8988T (cell line): Measurements from ENCODE around the gene NAIP.
"Not testable (repeated sequence)": the region's sequence is repeated elsewhere in the genome, so short reads cannot be mapped to it uniquely, and the experiment has no call there.

ENCODE experiments used
- DNase-seq: peaks from one replicate; pipeline ENCODE4 v3.0.0; 2011

The NAIP gene, protein sequence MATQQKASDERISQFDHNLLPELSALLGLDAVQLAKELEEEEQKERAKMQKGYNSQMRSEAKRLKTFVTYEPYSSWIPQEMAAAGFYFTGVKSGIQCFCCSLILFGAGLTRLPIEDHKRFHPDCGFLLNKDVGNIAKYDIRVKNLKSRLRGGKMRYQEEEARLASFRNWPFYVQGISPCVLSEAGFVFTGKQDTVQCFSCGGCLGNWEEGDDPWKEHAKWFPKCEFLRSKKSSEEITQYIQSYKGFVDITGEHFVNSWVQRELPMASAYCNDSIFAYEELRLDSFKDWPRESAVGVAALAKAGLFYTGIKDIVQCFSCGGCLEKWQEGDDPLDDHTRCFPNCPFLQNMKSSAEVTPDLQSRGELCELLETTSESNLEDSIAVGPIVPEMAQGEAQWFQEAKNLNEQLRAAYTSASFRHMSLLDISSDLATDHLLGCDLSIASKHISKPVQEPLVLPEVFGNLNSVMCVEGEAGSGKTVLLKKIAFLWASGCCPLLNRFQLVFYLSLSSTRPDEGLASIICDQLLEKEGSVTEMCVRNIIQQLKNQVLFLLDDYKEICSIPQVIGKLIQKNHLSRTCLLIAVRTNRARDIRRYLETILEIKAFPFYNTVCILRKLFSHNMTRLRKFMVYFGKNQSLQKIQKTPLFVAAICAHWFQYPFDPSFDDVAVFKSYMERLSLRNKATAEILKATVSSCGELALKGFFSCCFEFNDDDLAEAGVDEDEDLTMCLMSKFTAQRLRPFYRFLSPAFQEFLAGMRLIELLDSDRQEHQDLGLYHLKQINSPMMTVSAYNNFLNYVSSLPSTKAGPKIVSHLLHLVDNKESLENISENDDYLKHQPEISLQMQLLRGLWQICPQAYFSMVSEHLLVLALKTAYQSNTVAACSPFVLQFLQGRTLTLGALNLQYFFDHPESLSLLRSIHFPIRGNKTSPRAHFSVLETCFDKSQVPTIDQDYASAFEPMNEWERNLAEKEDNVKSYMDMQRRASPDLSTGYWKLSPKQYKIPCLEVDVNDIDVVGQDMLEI (N-terminal part only)

DNA sequence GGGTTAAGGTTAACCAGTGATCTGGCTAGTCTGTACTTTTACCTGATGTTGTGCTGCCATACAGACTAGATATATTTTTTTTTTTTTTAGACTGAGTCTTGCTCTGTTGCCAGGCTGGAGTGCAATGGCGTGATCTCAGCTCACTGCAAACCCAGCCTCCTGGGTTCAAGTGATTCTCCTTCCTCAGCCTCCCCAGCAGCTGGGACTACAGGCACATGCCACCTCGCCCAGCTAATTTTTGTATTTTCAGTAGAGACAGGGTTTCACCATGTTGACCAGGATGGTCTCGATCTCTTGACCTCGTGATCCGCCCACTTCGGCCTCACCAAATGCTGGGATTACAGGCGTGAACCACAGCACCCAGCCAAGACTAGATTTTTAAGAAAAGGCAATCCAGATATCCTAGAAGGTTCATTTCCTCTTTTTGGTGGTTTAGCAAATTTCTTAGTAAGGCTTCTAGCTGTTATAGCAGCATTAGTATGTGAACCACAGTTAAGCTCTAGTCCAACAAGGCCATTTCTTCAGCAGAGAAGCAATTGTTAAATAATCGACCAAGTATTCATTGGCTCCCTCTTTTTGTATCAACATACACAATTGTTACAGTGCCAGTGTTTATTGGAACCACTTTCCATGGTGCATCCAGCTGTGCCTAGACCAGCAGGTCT lies at the start of gene NAIP:
NAIP (minus strand) TSS at position 51 of the 665 bp plus-strand sequence. CDS start 12,424 bp downstream, outside the sequence.
- DNase-seq = not testable (repeated sequence)

DNA sequence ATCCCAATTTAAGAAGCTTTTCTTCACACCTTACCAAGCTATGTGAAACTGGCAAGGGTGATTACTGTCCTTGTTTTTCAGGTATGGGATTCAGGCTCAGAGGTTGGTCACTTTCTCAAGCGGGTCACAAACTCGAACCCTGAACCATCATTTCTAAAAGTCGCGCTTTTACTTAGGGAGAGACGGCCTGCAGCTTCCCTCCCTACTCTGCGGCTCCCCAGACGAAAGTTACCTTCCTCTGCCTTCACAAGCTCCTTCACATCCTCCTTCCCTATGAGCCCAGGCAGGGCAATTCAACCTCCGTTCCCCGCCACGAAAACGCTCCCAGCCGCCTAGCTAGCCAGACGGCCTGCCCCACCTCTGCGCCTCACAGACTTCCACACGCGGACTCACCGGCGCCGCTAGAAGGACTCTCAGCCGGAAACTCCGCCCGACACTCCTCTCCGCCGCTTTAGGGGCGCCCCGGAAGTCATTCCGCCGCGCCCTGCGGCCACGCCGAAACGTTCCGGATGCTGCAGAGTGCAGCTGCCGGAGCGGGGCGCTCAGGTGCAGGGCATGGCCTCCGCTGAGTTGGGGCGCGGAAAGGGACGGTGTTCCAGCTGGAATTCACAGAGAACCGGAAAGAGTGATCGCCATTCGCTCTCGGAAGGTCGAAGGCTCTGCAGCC lies 42.3 kb upstream of the NAIP start, which contains the start of gene GTF2H2:
GTF2H2 (minus strand) TSS at position 415 of the 667 bp plus-strand sequence. CDS start 4,913 bp downstream, outside the sequence.
- DNase-seq = not testable (repeated sequence)

DNA sequence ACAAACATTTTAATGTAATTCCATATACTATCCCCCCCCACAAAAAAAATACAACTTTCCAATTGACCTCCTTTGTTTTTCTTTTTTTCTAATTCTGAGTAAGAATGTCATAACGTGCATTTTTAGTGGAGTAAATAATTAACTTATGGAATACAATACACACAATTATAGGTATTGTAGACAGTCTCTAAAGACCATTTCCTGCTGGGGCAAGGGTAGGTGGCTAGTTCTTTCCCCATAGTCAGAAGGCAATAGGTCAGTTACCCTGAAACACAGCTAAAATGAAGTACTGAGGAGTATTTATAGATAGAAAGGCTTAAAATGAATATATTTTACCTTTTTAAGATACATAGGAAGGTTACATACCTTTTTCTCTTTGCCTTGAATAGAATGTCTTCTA lies 36.2 kb upstream of the NAIP start:
- DNase-seq = not testable (repeated sequence)

DNA sequence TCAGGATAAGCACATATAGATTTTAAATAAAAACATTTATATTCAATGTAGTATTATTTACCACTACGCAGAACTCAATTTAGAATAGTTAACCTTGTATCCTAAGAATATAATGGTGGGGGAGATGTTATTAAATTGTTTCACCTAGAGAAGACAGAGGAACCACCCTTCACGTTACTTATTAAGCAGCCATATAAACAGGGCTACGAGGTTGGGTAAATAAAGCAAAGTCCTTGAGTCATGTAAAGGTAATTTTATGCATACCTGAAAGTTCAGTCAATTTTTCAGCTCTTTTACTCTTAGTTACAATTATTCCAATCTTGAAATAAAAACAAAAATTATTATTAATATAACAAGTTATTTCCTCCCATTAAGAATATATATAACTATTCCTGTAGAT lies 34.3 kb upstream of the NAIP start:
- not testable (repeated sequence) for DNase-seq

DNA sequence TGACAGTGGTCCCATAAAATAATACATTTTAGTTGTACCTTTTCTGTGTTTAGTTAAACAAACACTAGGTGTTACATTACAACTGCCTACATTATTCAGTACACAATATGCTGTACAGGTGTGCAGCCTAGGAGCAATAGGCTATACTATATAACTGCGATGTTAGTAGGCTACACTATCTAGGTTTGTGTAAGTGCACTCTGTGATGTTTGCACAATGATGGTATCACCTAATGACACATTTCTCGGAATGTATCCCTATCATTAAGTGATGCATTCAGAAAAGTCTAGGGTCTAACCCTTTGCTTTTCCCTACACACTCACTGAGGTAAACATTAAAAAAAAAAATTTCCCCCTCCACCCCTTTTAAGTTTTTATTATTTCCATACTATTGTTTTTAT lies 19.7 kb upstream of the NAIP start:
- not testable (repeated sequence) for DNase-seq

DNA sequence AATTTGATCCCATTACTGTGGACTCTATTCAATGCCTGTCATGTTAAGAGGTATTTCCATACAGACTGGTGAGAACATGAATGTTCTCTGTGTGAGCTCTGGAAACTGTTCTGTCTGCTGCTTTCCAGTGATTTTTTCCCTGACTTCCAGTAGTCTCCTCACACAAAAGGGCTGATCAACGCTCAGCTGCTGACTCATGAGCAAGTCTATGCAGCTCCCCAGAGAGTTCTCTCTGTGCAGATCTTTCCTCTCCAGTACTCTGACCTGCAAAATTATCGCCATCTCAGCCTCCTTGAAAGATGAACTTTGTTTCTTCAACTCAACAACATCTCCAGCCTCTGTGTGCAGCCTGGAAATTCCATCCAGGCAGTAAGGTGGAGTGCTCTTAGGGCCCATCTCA lies 19.0 kb upstream of the NAIP start:
- not testable (repeated sequence) for DNase-seq

DNA sequence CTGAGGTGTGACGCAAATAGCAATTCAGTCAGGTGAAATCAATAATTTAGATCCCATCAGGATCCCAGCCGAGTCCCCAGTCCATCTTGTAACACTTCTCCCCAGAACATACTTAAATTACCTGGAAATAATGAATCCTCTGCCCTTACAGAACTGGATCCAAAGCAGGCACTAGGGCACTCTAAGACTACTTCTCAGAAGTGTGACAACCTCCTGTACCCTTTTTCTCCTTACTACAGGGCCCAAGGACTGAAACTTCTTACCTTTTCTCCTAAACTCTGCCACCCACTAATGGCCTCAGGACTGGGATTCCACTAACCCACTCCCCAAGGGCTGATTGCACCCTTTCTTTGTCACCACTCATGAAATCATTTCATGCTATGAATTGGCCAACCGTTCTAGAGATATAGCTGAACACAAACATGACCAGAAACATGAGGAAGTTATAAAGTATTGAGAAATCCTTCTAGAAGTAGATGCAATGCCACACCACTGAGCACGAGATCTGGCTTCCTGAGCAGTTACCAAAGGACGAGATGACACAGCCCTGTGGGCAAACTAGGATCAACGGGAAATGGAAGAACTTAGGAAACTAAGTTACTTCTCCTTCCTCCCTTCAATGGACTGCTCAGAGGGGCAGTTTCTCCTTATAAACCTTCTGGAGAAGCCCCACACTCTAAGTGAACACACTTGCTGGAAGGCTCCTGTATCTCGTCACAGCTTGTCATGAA lies 6.1 kb upstream of the NAIP start:
- not testable (repeated sequence) for DNase-seq

DNA sequence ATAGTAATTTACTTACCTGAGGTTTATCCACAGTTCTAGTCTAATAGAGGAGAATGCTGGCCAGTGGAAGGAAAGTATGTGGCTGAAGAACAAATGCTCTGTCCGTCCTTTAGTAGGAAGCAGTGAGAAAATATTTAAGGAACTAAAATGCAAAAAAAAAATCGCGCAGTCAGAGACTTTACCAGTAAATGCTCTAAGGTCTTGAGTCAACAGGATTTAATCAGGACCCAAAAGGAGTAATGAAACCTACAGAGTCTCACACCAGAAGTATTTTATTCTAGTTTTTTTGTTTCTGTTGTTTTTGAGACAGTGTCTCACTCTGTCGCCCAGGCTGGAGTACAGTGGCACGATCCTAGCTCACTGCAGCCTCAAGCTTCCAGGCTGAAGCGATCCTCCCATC lies 4.5 kb downstream of the NAIP start:
- DNase-seq = not testable (repeated sequence)

DNA sequence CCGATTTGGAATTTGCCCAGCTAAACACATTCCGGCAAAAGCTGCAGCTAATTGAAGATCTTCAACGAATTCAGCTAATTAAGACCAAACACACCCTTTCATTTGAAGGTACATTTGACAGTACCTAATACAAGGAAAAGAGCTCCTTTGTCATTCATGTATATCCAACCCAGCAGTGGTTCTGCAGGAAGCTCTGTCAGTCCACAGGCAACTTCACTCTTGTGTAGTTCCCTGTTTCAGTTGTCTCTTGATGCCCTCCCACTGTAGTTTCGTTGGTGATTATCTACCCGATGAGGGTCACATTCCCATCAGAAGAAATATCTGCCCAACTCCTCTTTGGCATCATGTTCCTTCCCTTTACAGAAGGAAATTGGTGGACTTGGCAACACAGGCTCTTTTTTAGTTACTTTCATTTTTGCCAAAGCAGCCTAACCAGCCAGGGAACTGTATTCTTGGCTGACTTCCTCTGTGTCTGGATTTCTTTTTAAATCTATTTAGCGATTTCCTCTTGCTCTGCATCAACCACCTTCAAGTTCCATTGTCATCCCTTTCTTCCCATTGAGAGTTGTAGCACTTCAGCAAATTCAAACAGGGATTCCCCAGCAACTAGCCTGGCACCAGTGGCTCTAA lies 6.6 kb downstream of the NAIP start:
- not testable (repeated sequence) for DNase-seq

DNA sequence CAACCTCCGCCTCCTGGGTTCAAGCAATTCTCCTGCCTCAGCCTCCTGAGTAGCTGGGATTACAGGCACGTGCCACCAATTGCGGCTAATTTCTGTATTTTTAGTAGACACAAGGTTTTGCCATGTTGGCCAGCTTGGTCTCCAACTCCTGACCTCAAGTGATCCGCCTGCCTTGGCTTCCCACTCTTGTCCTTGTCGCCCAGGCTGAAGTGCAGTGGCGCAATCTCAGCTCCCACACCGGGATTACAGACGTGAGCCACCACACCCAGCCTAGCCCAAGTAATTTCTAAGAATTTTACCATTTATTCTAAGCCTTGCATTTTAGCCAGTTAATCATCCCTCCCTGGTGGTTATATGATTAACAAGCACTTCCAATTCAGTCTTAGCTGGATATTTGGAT lies 11.0 kb downstream of the NAIP start:
- no peak for DNase-seq

DNA sequence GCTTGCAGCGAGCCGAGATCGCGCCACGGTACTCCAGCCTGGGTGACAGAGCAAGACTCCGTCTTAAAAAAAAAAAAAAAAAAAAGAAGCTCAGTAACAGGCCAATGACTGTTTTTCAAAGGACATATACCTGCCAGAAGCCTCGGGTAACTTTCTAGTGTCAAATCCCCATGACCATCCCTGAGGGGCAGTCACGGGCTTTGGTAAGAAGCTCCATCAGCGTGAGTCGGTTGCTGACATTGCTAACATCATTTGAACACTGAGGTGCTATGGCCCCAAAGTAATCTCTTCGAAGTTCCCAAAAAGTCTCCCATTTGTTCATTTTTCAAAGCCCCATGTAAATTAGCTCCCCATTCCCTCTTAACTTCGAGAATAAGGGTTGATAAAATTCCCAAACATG lies 11.6 kb downstream of the NAIP start:
- DNase-seq = no peak

DNA sequence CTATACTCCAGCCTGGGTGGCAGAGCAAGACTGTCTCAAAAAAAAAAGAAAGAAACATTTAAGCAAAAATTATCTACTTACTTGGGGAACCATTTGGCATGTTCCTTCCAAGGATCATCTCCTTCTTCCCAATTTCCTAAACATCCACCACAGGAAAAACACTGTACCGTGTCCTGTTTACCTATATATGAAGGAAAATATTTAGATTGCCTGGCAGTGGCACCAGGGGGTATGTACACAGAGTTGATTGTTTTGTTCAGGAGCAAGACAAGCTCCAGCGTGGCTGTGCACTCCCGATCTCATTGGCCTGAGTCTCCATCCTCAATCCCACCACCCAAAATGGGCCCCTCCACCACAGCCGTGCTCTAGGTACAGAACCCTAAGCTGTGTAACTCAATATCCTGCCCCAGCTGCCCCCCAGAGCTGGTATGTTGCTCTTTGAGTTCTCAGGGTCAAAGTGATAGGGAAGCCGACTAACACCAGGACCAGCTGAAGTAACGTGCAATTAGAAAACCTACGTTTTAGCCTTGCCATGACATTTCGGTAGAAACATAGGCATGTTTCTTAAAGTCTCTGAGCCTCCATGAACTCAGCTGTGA lies 13.8 kb downstream of the NAIP start:
- no peak for DNase-seq

DNA sequence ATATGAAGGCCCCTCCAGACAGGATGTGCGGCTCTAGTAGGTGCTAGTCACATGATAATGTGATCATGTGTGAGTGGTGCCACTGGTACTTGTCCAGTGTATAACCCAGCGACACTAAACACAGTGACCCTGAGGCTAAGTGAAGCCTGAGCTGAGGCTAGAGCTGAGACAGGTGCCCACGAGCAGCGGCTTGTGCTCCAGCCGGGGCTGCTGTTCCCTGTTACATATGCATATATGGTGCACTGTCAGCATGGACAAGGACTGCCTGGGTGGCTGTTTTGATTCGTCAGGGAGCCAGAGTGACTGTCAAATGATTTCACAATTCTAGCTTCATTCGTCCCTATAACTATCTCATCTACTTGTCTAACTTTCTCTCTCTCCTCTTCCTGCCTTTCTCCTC lies 18.2 kb downstream of the NAIP start:
- DNase-seq = not testable (repeated sequence)

DNA sequence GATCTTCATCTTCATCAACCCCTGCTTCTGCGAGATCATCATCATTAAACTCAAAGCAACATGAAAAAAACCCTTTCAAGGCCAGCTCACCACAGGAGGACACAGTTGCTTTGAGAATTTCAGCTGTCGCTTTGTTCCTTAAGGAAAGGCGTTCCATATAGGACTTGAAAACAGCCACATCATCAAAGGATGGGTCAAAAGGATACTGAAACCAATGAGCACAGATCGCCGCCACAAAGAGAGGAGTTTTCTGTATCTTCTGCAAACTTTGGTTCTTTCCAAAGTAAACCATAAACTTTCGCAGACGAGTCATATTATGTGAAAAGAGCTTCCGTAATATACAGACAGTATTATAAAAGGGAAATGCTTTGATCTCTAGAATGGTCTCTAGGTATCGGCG lies 40.3 kb downstream of the NAIP start:
- DNase-seq = not testable (repeated sequence)

DNA sequence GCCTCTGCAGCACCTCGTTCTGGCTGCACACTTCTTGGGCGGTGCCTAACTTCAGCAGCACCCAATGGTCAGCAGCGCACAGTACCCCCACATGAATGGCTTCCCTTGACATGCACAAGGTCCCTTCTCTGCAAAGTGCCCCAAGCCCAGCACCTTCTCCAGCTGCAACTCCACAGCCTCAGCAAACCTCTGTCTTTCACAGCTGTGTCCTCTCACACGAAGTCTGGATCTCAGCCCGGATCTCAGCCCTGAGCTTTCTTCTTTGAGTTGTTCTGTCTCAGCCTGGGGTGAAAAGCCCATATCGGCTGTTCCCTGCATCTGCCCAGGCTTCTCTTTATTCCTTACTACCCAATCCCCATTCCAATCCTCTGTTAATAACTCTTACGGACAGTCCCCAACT lies 57.9 kb downstream of the NAIP start:
- DNase-seq = not testable (repeated sequence)

DNA sequence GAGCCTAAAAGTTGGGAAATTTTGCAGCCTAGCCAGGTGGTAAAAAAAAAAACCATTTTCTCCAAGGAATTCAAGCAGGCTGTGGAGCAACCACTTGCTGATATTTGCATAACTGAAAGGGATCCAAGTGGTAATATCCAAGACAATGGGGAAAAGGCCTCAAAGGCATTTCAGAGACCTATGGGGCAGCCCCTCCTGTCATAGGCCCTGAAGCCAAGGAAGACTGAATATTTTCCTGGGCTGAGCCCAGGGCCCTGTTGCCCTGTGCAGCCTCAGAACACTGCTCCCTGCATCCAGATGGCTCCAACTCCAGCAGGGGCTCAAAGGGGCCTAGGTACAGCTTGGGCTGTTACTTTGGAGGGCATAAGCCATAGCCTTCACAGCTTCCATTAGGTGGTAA lies 60.6 kb downstream of the NAIP start:
- DNase-seq = not testable (repeated sequence)

DNA sequence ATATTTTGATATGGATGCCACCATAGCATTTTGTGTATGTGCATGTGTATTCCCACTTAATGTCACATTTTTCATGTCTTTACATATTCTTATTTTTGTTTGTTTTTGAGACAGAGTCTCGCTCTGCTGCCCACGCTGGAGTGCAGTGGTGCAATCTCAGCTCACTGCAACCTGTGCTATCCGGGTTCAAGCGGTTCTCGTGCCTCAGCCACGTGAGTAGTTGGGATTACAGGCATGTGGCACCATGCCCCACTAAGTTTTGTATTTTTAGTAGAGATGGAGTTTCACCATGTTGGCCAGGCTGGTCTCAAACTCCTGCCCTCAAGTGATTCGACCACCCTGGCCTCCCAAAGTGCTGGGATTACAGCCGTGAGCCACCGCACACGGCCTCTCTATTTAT lies 72.1 kb downstream of the NAIP start:
- not testable (repeated sequence) for DNase-seq

DNA sequence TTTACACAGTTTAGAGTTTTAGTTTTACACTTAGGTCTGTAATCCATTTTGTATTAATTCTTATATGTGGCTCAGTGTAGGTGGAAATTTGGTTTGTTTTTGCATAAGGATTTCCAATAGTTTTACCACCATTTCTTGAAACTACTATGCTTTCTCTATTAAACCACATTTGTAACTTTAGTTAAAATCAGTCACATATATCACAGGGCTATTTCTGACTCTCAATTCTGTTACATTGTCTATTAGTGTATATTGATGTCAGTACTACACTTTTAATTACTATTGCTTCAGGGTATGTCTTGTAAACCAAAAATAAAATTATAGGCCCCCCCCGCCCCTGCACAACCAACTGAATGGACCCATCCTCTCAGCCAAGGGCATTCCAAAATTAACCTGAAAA lies 92.6 kb downstream of the NAIP start:
- not testable (repeated sequence) for DNase-seq

DNA sequence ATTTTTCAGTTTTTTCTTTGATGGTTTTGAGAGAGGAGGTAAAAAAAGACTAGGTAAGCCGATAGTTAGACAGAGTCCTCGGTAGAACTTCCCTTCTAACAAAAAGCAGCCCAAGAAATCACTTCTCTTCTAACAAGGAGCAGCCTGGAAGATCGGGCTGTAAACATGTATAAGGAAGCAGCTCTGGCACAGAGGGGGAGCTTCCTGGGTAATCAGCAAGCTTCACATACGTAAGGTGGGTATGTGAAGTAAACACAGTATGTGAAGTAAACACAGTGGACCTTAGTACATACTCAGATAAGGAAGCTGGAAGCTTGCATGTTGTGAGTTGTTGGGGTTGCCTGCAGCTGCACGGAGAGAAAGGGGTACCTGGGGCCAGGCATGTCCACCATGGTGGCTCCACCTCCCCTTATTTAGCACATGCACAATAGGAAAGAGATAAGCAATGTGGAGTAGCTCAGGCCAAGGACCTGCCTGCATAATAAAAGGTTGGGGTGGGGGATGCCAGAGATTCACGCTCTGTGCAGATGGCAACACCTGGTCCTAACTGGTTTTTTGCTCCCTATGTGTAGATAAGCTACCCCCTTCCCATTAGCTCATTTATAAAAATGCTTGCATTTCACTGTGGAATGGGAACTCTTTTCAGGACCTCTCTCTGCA lies 93.3 kb downstream of the NAIP start:
- DNase-seq = not testable (repeated sequence)

DNA sequence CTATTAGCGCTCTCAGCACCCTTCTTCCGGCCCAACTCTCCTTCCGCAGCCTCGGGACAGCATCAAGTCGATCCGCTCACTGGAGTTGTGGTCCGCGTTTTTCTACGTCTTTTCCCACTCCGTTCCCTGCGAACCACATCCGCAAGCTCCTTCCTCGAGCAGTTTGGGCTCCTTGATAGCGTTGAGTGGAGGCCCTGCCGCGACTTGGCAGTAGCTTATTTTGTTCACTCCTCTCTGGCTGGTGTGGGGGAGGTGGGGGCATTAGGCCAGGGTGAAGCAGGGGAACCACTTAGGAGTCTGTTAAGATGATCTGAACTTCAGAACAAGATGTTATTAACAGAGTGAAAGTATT lies 100.0 kb downstream of the NAIP start:
- not testable (repeated sequence) for DNase-seq
